ENCODE results near the gene NUDT6.

- TF ChIP-seq, protein P1, sequence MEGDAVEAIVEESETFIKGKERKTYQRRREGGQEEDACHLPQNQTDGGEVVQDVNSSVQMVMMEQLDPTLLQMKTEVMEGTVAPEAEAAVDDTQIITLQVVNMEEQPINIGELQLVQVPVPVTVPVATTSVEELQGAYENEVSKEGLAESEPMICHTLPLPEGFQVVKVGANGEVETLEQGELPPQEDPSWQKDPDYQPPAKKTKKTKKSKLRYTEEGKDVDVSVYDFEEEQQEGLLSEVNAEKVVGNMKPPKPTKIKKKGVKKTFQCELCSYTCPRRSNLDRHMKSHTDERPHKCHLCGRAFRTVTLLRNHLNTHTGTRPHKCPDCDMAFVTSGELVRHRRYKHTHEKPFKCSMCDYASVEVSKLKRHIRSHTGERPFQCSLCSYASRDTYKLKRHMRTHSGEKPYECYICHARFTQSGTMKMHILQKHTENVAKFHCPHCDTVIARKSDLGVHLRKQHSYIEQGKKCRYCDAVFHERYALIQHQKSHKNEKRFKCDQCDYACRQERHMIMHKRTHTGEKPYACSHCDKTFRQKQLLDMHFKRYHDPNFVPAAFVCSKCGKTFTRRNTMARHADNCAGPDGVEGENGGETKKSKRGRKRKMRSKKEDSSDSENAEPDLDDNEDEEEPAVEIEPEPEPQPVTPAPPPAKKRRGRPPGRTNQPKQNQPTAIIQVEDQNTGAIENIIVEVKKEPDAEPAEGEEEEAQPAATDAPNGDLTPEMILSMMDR (IDR thresholded peaks at IDR 0.05; ENCODE audit: low read depth, low read length) = no peak
- TF ChIP-seq MAX (IDR thresholded peaks at IDR 0.05; ENCODE audit: low read depth, low read length) (no peak), POLR2A (IDR thresholded peaks at IDR 0.05; ENCODE audit: extremely low read depth, insufficient read length) (no peak)
Observed at GRCh38 chr4:122899682-122900081, 22.7 kb downstream of the NUDT6 start.
